Hepatocyte (in vitro differentiated cells): ENCODE data around the gene TMEM92. TPM values are rescaled to one million over a fixed set of nuclear protein-coding genes. Genes with fewer than 3 reads are reported as not detected.

ENCODE experiments used
- DNase-seq: peaks from one replicate; pipeline ENCODE4 v3.0.0-alpha.2; 2016; ENCODE audit warnings: low spot score
- H2AFZ ChIP-seq: fragments of 200-600 bp; sonication (generic); 2 replicates; pipeline ENCODE4 v1.6.0; 2016; ENCODE audit warnings: antibody characterized with exemption, mild to moderate bottlenecking
- H3K27ac ChIP-seq: fragments of 200-600 bp; sonication (generic); 2 replicates; pipeline ENCODE4 v1.5.1; 2016; ENCODE audit warnings: mild to moderate bottlenecking
- H3K27me3 ChIP-seq: fragments of 200-600 bp; sonication (generic); 2 replicates; pipeline ENCODE4 v1.6.1; 2016
- H3K36me3 ChIP-seq: fragments of 200-600 bp; sonication (generic); replicated peaks from 2 replicates; pipeline ENCODE4 v1.5.1; 2016; ENCODE audit warnings: low read depth; ENCODE audit not compliant: insufficient read depth
- H3K4me1 ChIP-seq: fragments of 200-600 bp; sonication (generic); 2 replicates; pipeline ENCODE4 v1.5.1; 2016; ENCODE audit warnings: mild to moderate bottlenecking, moderate library complexity; ENCODE audit not compliant: insufficient read depth
- H3K4me2 ChIP-seq: fragments of 200-600 bp; sonication (generic); 2 replicates; pipeline ENCODE4 v1.6.0; 2016
- H3K4me3 ChIP-seq: fragments of 200-600 bp; sonication (generic); 2 replicates; pipeline ENCODE4 v1.5.1; 2016; ENCODE audit warnings: mild to moderate bottlenecking
- H3K79me2 ChIP-seq: fragments of 200-600 bp; sonication (generic); 2 replicates; pipeline ENCODE4 v1.6.0; 2017; ENCODE audit warnings: mild to moderate bottlenecking
- H3K9me2 ChIP-seq: fragments of 200-600 bp; sonication (generic); replicated peaks from 2 replicates; pipeline ENCODE4 v1.6.0; 2017; ENCODE audit warnings: mild to moderate bottlenecking; ENCODE audit not compliant: insufficient read depth
- H3K9me3 ChIP-seq: fragments of 200-600 bp; sonication (generic); 2 replicates; pipeline ENCODE4 v1.5.1; 2016; ENCODE audit warnings: low read depth, mild to moderate bottlenecking
- H4K20me1 ChIP-seq: fragments of 200-600 bp; sonication (generic); 2 replicates; pipeline ENCODE4 v1.6.0; 2016; ENCODE audit warnings: mild to moderate bottlenecking; ENCODE audit not compliant: insufficient read depth, poor library complexity, severe bottlenecking
- CTCF ChIP-seq: fragments of 200-600 bp; sonication (generic); IDR thresholded peaks from 2 replicates; pipeline ENCODE4 v1.5.1; 2016; ENCODE audit warnings: antibody characterized with exemption, mild to moderate bottlenecking; ENCODE audit not compliant: poor library complexity
- EZH2 ChIP-seq: fragments of 200-600 bp; sonication (generic); IDR thresholded peaks from 2 replicates; pipeline ENCODE4 v1.6.1; 2016; ENCODE audit warnings: antibody characterized with exemption, mild to moderate bottlenecking, borderline replicate concordance
- EZH2phosphoT487 ChIP-seq: fragments of 200-600 bp; sonication (generic); IDR thresholded peaks from one replicate; pipeline ENCODE4 v1.6.1; 2018; ENCODE audit warnings: antibody characterized with exemption, mild to moderate bottlenecking, low read depth, moderate library complexity; ENCODE audit not compliant: unreplicated experiment, severe bottlenecking
- WGBS: methylation state at CpG from one replicate; pipeline ENCODE4 v1.1.6; 2016; ENCODE audit warnings: low lambda C conversion rate; ENCODE audit errors: missing lambda C conversion rate; 5-methylcytosine and 5-hydroxymethylcytosine counted together
- polyA plus RNA-seq: library from polyadenylated mRNA; unstranded; fragments of >200 nt; fragmentation: Nextera tagmentation; extraction: Ambion mirVana; gene quantifications from 2 replicates; pipeline ENCODE4 v1.2.1, GENCODE V29; 2016
- total RNA-seq: library from RNA; depleted of rRNA; stranded (reverse); fragments of >200 nt; gene quantifications from 2 replicates; pipeline ENCODE4 v1.2.3, GENCODE V29; 2014

Gene TMEM92
- total and polyA plus RNA-seq, 2 experiments from 2014 or later, result 6.9 to 21.7 TPM

- H3K9me3 ChIP-seq, result no peaks in the 10 kb centered on the region
- TF ChIP-seq EZH2phosphoT487 (no peak), EZH2 (no peak), CTCF (no peak)
- no peaks in the 10 kb centered on the region for H4K20me1 ChIP-seq
- peak overlapping the region; percentile 92 for H3K27ac ChIP-seq
- H3K27me3 ChIP-seq, result no peaks in the 10 kb centered on the region
- no peaks in the 10 kb centered on the region for H3K9me2 ChIP-seq
- no peaks in the 10 kb centered on the region for H3K36me3 ChIP-seq
- H2AFZ ChIP-seq, result no peak overlapping the region
- 63% methylated on average over 13 of the region's 15 CpGs for WGBS
- peaks cover 25% of the 10 kb centered on the region for H3K4me1 ChIP-seq
- H3K4me3 ChIP-seq, result no peak overlapping the region
- DNase-seq, result peak; percentile 40
- H3K79me2 ChIP-seq, result no peaks in the 10 kb centered on the region
- H3K4me2 ChIP-seq, result no peak overlapping the region
Measured at GRCh38 chr17:50257676-50258224, 16.5 kb upstream of the TMEM92 start.

- no peaks in the 10 kb centered on the region for H3K9me2 ChIP-seq
- no peaks in the 10 kb centered on the region for H3K9me3 ChIP-seq
- H3K27ac ChIP-seq, result peak overlapping the region; percentile 92
- TF ChIP-seq EZH2phosphoT487, result no peak
- no peak for TF ChIP-seq EZH2
- no peak for TF ChIP-seq CTCF
- H3K79me2 ChIP-seq, result no peaks in the 10 kb centered on the region
- H3K4me2 ChIP-seq, result peak overlapping the region; percentile 10
- no peaks in the 10 kb centered on the region for H4K20me1 ChIP-seq
- H3K4me1 ChIP-seq, result peaks cover 36% of the 10 kb centered on the region
- H3K36me3 ChIP-seq, result no peaks in the 10 kb centered on the region
- no peak overlapping the region for H3K4me3 ChIP-seq
- peak; percentile 66 for DNase-seq
- 49% methylated on average over 11 of the region's 13 CpGs for WGBS
- H3K27me3 ChIP-seq, result no peaks in the 10 kb centered on the region
- no peak overlapping the region for H2AFZ ChIP-seq
Measured at GRCh38 chr17:50258647-50259476, 15.4 kb upstream of the TMEM92 start.

- Histone ChIP-seq H3K79me2 (no peaks in the 10 kb centered on the region), H3K4me1 (peaks cover 44% of the 10 kb centered on the region), H3K9me3 (no peaks in the 10 kb centered on the region), H4K20me1 (no peaks in the 10 kb centered on the region), H3K36me3 (no peaks in the 10 kb centered on the region), H3K9me2 (no peaks in the 10 kb centered on the region), H3K27ac (peak overlapping the region; percentile 92), H3K4me3 (no peak overlapping the region), H3K27me3 (peaks cover 2% of the 10 kb centered on the region), H3K4me2 (peak overlapping the region; percentile 9), H2AFZ (no peak overlapping the region)
- 75% methylated on average over 19 of the region's 19 CpGs for WGBS
- TF ChIP-seq EZH2, result no peak
- no peak for TF ChIP-seq CTCF
- TF ChIP-seq EZH2phosphoT487, result no peak
- peak; percentile 35 for DNase-seq
Measured at GRCh38 chr17:50259477-50260324, 14.6 kb upstream of the TMEM92 start.
